HCT116 (cell line): ENCODE measurements around the gene ECM1. TPM values are rescaled to one million over a fixed set of nuclear protein-coding genes. Genes with fewer than 3 reads are reported as not detected.

Experiments
- ATAC-seq: fragments of 200-7000 bp; cut with Tn5 transposase; 2 replicates; pipeline ENCODE4 v1.9.1; 2020; ENCODE audit warnings: mild to moderate bottlenecking, moderate library complexity
- BruUV-seq: library from RNA; stranded (reverse); fragments of 400-500 nt; replicated peaks from 2 replicates; lab custom pipeline; 2021; lab: Mats Ljungman, UMichigan
- CTCF ChIA-PET: fragments of 300-600 bp; sonication (Branson Sonifier 250); formaldehyde crosslinking; loops from one replicate; lab custom pipeline; 2021; ENCODE audit warnings: antibody characterized with exemption; lab: Charles Lee
- POLR2A ChIA-PET: fragments of 300-600, 350-600 bp; sonication (Branson Sonifier 250); formaldehyde crosslinking; loops from one replicate; lab custom pipeline; 2021; ENCODE audit warnings: antibody characterized with exemption; lab: Charles Lee
- RAD21 ChIA-PET, 2 experiments: fragments of 300-600 bp; sonication (Branson Sonifier 250); formaldehyde crosslinking; loops; one replicate each; lab custom pipeline; 2023; ENCODE audit warnings: low total read pairs in 2 of 2; ENCODE audit not compliant: uncharacterized antibody in 2 of 2, unreplicated experiment in 2 of 2, low non-redundant PET in 1 of 2; lab: Charles Lee
- DNase-seq: peaks from one replicate; pipeline ENCODE4 v3.0.0-alpha.2; 2010; ENCODE audit warnings: low read depth, low spot score
- H2AFZ ChIP-seq: fragments of 200-600 bp; shearing (Covaris generic), sonication (generic); 2 replicates; pipeline ENCODE4 v1.6.1; 2017; ENCODE audit warnings: low read depth, mixed run types, mixed read lengths, antibody characterized with exemption, low read length; ENCODE audit not compliant: poor library complexity, severe bottlenecking
- H3K27ac ChIP-seq: 2 replicates; pipeline ENCODE4 v1.5.1; 2012; ENCODE audit warnings: low read depth, low read length
- H3K27me3 ChIP-seq: fragments of 200-600 bp; sonication (generic); 2 replicates; pipeline ENCODE4 v1.6.1; 2016; ENCODE audit warnings: mixed run types, low read length, mixed read lengths; ENCODE audit not compliant: insufficient read depth
- H3K36me3 ChIP-seq, 2 experiments: fragments of 200-500 bp in 1 of 2; fragments of 200-600 bp in 1 of 2; sonication (Bioruptor generic) in 1 of 2; sonication (generic) in 1 of 2; 2 replicates each; pipeline versions ENCODE4 v1.5.1 to v1.6.1; 2014 to 2016; ENCODE audit warnings: low read length in 2 of 2, inconsistent platforms in 1 of 2, mixed read lengths in 1 of 2, mixed run types in 1 of 2; ENCODE audit not compliant: insufficient read depth in 2 of 2, control insufficient read depth in 1 of 2
- H3K4me1 ChIP-seq, 2 experiments: fragments of 200-600 bp in 1 of 2; sonication (generic) in 1 of 2; 2 replicates each; pipeline versions ENCODE4 v1.5.1 to v1.6.1; 2012 to 2017; ENCODE audit warnings: low read length in 2 of 2, inconsistent platforms in 1 of 2, mild to moderate bottlenecking in 1 of 2, mixed read lengths in 1 of 2, mixed run types in 1 of 2, moderate library complexity in 1 of 2; ENCODE audit not compliant: insufficient read depth in 2 of 2, control insufficient read depth in 1 of 2
- H3K4me2 ChIP-seq: fragments of 200-600 bp; sonication (generic); 2 replicates; pipeline ENCODE4 v1.6.1; 2017; ENCODE audit warnings: mixed run types, low read length, mixed read lengths
- H3K4me3 ChIP-seq, 2 experiments: fragments of 200-600 bp in 1 of 2; sonication (generic) in 1 of 2; replicated peaks in 1 of 2; 2 replicates each; pipeline ENCODE4 v1.5.1; 2011 to 2016; ENCODE audit warnings: low read length in 2 of 2, control low read depth in 1 of 2, low read depth in 1 of 2, mild to moderate bottlenecking in 1 of 2, mixed read lengths in 1 of 2, mixed run types in 1 of 2
- H3K79me2 ChIP-seq: fragments of 200-600 bp; sonication (generic); 2 replicates; pipeline ENCODE4 v1.6.1; 2017; ENCODE audit warnings: mild to moderate bottlenecking, mixed run types, low read length, moderate library complexity, mixed read lengths; ENCODE audit not compliant: insufficient read depth
- H3K9ac ChIP-seq: fragments of 200-600 bp; sonication (generic); 2 replicates; pipeline ENCODE4 v1.6.1; 2016; ENCODE audit warnings: low read length, mixed read lengths
- H3K9me2 ChIP-seq: fragments of 200-600 bp; sonication (generic), shearing (Covaris generic); 2 replicates; pipeline ENCODE4 v1.6.1; 2017; ENCODE audit warnings: mixed run types, mild to moderate bottlenecking, moderate library complexity; ENCODE audit not compliant: insufficient read depth
- H3K9me3 ChIP-seq, 2 experiments: fragments of 200-500 bp in 1 of 2; fragments of 200-600 bp in 1 of 2; sonication (Bioruptor generic) in 1 of 2; sonication (generic) in 1 of 2; 2 replicates each; pipeline ENCODE4 v1.6.1; 2014 to 2017; ENCODE audit warnings: low read length in 2 of 2, mixed read lengths in 2 of 2, inconsistent platforms in 1 of 2, low read depth in 1 of 2, mild to moderate bottlenecking in 1 of 2, mixed run types in 1 of 2, moderate library complexity in 1 of 2; ENCODE audit not compliant: control insufficient read depth in 1 of 2, insufficient read depth in 1 of 2
- H4K20me1 ChIP-seq: fragments of 200-600 bp; sonication (generic), shearing (Covaris generic); 2 replicates; pipeline ENCODE4 v1.6.1; 2017; ENCODE audit warnings: mixed run types, mild to moderate bottlenecking, moderate library complexity; ENCODE audit not compliant: insufficient read depth
- CBX3 ChIP-seq: IDR thresholded peaks from 2 replicates; pipeline ENCODE4 v1.6.1; 2012; ENCODE audit warnings: low read depth
- ELF1 ChIP-seq: IDR thresholded peaks from 2 replicates; pipeline ENCODE4 v1.6.1; 2012; ENCODE audit warnings: low read depth, borderline replicate concordance
- EZH2 ChIP-seq: fragments of 200-600 bp; sonication (generic); IDR thresholded peaks from 2 replicates; pipeline ENCODE4 v1.6.1; 2017; ENCODE audit warnings: antibody characterized with exemption, mixed run types
- FOSL1 ChIP-seq: IDR thresholded peaks from 2 replicates; pipeline ENCODE4 v1.6.1; 2012; ENCODE audit warnings: low read depth
- RAD21 ChIP-seq: IDR thresholded peaks from 2 replicates; pipeline ENCODE4 v1.6.1; 2012; ENCODE audit warnings: low read depth, mild to moderate bottlenecking
- SIN3A ChIP-seq: IDR thresholded peaks from 2 replicates; pipeline ENCODE4 v1.6.1; 2012; ENCODE audit warnings: low read depth
- TCF7L2 ChIP-seq: IDR thresholded peaks from 2 replicates; pipeline ENCODE4 v1.7.0; 2011; ENCODE audit warnings: borderline replicate concordance, inconsistent platforms; ENCODE audit not compliant: insufficient read depth, insufficient read length; ENCODE audit errors: extremely low read depth
- YY1 ChIP-seq: IDR thresholded peaks from 2 replicates; pipeline ENCODE4 v1.6.1; 2011; ENCODE audit warnings: low read length, low read depth, moderate library complexity, mild to moderate bottlenecking; ENCODE audit not compliant: insufficient replicate concordance; ENCODE audit errors: extremely low read depth
- ZFX ChIP-seq: fragments of 450-650 bp; IDR thresholded peaks from 2 replicates; pipeline ENCODE4 v1.6.1; 2017
- ZNF274 ChIP-seq: fragments of 200-500 bp; sonication (Bioruptor generic); IDR thresholded peaks from 2 replicates; pipeline ENCODE4 v1.6.1; 2014; ENCODE audit warnings: mild to moderate bottlenecking, low read depth, low read length, inconsistent platforms
- intact Hi-C: fragments of 100-400 bp; cut with micrococcal nuclease; formaldehyde crosslinking; loops from 2 replicates; pipeline ENCODE4 v1.10.0; 2022
- total RNA-seq: library from RNA; stranded (reverse); gene quantifications from one replicate; pipeline ENCODE4 v1.2.1, GENCODE V29; 2021; ENCODE audit not compliant: unreplicated experiment
- TF ChIP-seq, protein P1 (sequence below): IDR thresholded peaks from 2 replicates; pipeline ENCODE4 v1.6.1; 2012
- TF ChIP-seq, protein P2 (sequence below): IDR thresholded peaks from 2 replicates; pipeline ENCODE4 v1.6.1; 2012
- TF ChIP-seq, protein P3 (sequence below): IDR thresholded peaks from 2 replicates; pipeline ENCODE4 v1.6.1; 2011; ENCODE audit warnings: mild to moderate bottlenecking, low read length, moderate library complexity; ENCODE audit not compliant: insufficient replicate concordance; ENCODE audit errors: extremely low read depth
- TF ChIP-seq, protein P4 (sequence below): IDR thresholded peaks from 2 replicates; pipeline ENCODE4 v1.6.1; 2012; ENCODE audit warnings: low read depth

The ECM1 gene
- total RNA-seq, 1 experiment from 2014 or later = 2.0 TPM

DNA sequence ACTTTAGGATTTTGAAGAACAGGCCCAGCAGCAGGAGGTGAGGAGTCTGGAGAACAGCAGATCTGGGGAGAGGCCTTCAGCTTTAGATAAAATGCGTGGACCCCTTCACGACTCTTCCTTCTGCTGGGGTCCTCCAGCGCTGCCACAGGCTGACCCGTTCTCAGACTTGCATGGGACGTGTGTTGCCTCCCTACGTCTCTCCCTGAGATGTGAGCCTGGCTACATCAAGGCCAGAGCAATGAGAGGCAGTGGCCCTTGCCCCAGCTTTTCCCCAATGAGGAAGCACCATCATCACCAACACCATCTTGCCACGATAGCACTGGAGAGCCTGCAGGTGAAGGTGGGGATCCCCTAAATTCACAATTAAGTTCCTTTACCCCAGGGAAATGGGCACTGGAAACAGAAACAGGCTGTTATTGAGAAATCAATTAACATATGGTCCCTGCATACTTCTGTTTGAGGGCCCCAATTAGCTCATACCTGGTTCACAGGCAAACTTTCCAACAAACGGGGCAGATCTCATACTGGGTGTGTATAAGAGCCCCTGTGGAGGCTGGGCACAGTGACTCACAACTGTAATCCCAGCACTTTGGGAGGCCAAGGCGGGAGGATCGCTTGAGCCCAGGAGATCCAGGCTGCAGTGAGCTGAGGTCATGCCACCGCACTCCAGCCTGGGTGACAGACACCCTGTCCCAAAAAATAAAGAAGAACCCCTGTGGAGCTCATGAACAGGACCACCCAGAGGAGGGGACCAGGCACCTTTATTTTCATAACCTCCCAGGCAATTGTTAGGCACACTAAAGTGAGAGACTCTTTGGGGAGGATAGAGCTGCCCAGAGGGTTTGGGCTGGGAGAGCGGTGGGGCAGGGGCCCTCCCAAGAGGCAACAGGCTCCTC, 29.2 kb downstream of the ECM1 start (continued):
- no peak for TF ChIP-seq TCF7L2
- TF ChIP-seq, protein P1, sequence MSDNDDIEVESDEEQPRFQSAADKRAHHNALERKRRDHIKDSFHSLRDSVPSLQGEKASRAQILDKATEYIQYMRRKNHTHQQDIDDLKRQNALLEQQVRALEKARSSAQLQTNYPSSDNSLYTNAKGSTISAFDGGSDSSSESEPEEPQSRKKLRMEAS = no peak
- TF ChIP-seq EZH2 = no peak
- TF ChIP-seq, protein P2, sequence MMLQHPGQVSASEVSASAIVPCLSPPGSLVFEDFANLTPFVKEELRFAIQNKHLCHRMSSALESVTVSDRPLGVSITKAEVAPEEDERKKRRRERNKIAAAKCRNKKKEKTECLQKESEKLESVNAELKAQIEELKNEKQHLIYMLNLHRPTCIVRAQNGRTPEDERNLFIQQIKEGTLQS = no peak
- no peak for TF ChIP-seq FOSL1
- TF ChIP-seq, all 23 proteins: peak for 0

DNA sequence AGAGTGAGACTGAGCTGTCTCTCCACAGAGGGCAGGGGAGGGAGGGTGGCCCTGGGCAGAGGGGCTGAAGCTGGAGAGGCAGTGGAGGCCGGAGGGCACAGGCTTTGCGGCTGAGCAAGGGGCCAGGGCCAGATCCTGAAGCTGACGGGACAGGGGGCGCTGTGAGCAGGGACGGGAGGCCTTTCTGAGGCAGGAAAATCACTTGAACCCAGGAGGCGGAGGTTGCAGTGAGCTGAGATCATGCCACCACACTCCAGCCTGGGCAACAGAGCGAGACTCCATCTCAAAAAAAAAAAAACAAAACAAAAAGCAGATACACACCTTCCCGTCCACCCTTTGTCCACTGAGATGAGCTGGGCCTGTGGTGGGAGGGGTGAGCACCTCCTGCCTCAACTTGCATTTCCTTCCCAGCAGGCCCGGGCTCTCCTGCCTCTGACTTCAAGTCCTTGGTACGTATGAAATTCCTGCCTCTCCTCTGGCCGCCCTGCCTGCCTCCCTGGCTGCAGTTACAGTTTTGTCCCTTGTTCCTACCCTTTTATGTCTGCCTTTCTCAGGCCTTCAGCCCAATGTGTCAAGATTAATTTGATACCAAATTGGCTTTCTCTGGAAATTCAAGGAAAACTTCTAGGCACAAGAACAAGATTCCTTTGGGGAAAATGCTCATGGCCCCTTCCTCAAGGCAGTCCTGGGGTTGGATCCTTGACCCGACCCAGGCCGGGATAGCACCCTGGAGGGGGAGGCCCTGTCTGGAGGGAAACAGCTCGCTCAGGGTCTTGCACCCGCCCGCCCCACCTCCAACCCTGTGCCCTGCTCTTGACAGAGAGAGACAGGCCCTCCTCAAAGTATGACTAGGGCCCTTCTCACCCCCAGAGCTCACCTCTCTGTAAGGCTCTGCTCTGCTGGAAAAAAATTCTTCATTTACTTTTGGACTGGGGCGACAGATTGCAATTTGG, 30.1 kb downstream of the ECM1 start:
- H3K4me2 ChIP-seq = peak overlapping the region; percentile 37
- H3K27me3 ChIP-seq = no peaks in the 10 kb centered on the region
- H2AFZ ChIP-seq = no peak overlapping the region
- DNase-seq (no peak), ATAC-seq (peak; percentile 58)
- H3K27ac ChIP-seq = no peak overlapping the region
- no TSS peak for BruUV-seq
- peaks cover 6 to 36% of the 10 kb centered on the region in 2 experiments; a peak in 3 of 4 replicates for H3K4me1 ChIP-seq
- POLR2A ChIA-PET = no interaction called here
- no peaks in the 10 kb centered on the region for H3K36me3 ChIP-seq
- no peaks in the 10 kb centered on the region for H3K9me3 ChIP-seq
- intact Hi-C loops = no loop called here
- H3K9ac ChIP-seq = no peak overlapping the region
- RAD21 ChIA-PET = no interaction called here
- no peak overlapping the region for H3K4me3 ChIP-seq
- no peaks in the 10 kb centered on the region for H4K20me1 ChIP-seq
- no peaks in the 10 kb centered on the region for H3K79me2 ChIP-seq
- no peaks in the 10 kb centered on the region for H3K9me2 ChIP-seq
- CTCF ChIA-PET = interaction anchor here (0.6 to 1.3 kb wide), 7 partner anchors 11 to 458 kb away, joined by 3 to 4 read pairs (median 3); no protein-coding TSS in a partner anchor
- TF ChIP-seq SIN3A = no peak
- TF ChIP-seq RAD21 = peak; percentile 12; the same call in 1 of the 2 replicates
- TF ChIP-seq ELF1 = no peak
- TF ChIP-seq TCF7L2 = no peak
- TF ChIP-seq ZNF274 = no peak
- TF ChIP-seq CBX3 = no peak
- TF ChIP-seq, protein P3, sequence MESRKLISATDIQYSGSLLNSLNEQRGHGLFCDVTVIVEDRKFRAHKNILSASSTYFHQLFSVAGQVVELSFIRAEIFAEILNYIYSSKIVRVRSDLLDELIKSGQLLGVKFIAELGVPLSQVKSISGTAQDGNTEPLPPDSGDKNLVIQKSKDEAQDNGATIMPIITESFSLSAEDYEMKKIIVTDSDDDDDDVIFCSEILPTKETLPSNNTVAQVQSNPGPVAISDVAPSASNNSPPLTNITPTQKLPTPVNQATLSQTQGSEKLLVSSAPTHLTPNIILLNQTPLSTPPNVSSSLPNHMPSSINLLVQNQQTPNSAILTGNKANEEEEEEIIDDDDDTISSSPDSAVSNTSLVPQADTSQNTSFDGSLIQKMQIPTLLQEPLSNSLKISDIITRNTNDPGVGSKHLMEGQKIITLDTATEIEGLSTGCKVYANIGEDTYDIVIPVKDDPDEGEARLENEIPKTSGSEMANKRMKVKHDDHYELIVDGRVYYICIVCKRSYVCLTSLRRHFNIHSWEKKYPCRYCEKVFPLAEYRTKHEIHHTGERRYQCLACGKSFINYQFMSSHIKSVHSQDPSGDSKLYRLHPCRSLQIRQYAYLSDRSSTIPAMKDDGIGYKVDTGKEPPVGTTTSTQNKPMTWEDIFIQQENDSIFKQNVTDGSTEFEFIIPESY = no peak
- TF ChIP-seq, protein P4, sequence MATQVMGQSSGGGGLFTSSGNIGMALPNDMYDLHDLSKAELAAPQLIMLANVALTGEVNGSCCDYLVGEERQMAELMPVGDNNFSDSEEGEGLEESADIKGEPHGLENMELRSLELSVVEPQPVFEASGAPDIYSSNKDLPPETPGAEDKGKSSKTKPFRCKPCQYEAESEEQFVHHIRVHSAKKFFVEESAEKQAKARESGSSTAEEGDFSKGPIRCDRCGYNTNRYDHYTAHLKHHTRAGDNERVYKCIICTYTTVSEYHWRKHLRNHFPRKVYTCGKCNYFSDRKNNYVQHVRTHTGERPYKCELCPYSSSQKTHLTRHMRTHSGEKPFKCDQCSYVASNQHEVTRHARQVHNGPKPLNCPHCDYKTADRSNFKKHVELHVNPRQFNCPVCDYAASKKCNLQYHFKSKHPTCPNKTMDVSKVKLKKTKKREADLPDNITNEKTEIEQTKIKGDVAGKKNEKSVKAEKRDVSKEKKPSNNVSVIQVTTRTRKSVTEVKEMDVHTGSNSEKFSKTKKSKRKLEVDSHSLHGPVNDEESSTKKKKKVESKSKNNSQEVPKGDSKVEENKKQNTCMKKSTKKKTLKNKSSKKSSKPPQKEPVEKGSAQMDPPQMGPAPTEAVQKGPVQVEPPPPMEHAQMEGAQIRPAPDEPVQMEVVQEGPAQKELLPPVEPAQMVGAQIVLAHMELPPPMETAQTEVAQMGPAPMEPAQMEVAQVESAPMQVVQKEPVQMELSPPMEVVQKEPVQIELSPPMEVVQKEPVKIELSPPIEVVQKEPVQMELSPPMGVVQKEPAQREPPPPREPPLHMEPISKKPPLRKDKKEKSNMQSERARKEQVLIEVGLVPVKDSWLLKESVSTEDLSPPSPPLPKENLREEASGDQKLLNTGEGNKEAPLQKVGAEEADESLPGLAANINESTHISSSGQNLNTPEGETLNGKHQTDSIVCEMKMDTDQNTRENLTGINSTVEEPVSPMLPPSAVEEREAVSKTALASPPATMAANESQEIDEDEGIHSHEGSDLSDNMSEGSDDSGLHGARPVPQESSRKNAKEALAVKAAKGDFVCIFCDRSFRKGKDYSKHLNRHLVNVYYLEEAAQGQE = no peak
- no peak for TF ChIP-seq ZFX
- TF ChIP-seq, protein P1 = no peak
- no peak for TF ChIP-seq YY1
